ENCODE data around the gene SPEF1. TPM values are rescaled to one million over a fixed set of nuclear protein-coding genes. Genes with fewer than 3 reads are reported as not detected.

The SPEF1 gene
- total and polyA plus RNA-seq, 2 experiments from 2014 or later: 0.63 TPM; not detected in 1

GRCh38 chr20:3755269-3755668 lies 26.0 kb downstream of the SPEF1 start:
- Histone ChIP-seq H3K27ac (no peak overlapping the region), H3K36me3 (replicated peaks; ENCODE audit: insufficient read depth, low read depth) (no peaks in the 10 kb centered on the region)
- 95% methylated on average over 7 of the region's 7 CpGs for WGBS (ENCODE audit: low lambda C conversion rate, missing lambda C conversion rate)

DNA sequence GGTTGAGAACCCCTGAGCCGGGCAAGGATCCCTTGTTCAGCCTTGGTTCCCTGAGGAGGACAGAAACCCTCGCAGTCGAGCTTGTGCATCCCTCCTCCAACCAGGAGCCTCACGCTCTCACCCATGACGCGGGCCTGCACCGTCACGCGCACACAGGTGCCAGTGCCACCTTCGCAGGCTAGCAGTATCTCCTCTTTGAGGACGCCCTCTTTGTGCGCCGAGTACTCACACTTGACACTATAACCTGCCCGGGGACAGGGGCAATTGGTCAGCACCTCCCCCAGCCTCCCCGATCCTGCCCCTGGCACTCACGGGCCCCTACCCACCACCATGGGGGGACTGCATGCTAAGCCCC lies 27.0 kb downstream of the SPEF1 start:
- H3K27ac ChIP-seq: no peak overlapping the region
- no peaks in the 10 kb centered on the region for H3K9me3 ChIP-seq (ENCODE audit: low read depth)
- H4K20me1 ChIP-seq (ENCODE audit: insufficient read depth, poor library complexity, severe bottlenecking): no peaks in the 10 kb centered on the region
- no peak for TF ChIP-seq EZH2phosphoT487 (IDR thresholded peaks at IDR 0.05; ENCODE audit: low read depth, severe bottlenecking, unreplicated experiment)
- TF ChIP-seq EZH2 (IDR thresholded peaks at IDR 0.05; ENCODE audit: borderline replicate concordance): no peak
- no peak for TF ChIP-seq CTCF (IDR thresholded peaks at IDR 0.05; ENCODE audit: poor library complexity)
- no peaks in the 10 kb centered on the region for H3K9me2 ChIP-seq (replicated peaks; ENCODE audit: insufficient read depth)
- no peak overlapping the region for H3K4me2 ChIP-seq
- peaks cover 24% of the 10 kb centered on the region for H3K27me3 ChIP-seq
- H3K79me2 ChIP-seq: no peaks in the 10 kb centered on the region
- H3K36me3 ChIP-seq (replicated peaks; ENCODE audit: insufficient read depth, low read depth): no peaks in the 10 kb centered on the region
- DNase-seq (ENCODE audit: low spot score): no peak
- peaks cover 12% of the 10 kb centered on the region for H3K4me1 ChIP-seq (ENCODE audit: insufficient read depth)
- no peak overlapping the region for H2AFZ ChIP-seq
- no peak overlapping the region for H3K4me3 ChIP-seq
- WGBS (ENCODE audit: low lambda C conversion rate, missing lambda C conversion rate): 95% methylated on average over 16 of the region's 16 CpGs

More at GRCh38 chr20:3755269-3755668, 26.0 kb downstream of the SPEF1 start:
- Histone ChIP-seq H3K79me2 (no peaks in the 10 kb centered on the region), H3K4me3 (no peak overlapping the region), H3K9me2 (replicated peaks; ENCODE audit: insufficient read depth) (no peaks in the 10 kb centered on the region), H4K20me1 (ENCODE audit: insufficient read depth, poor library complexity, severe bottlenecking) (no peaks in the 10 kb centered on the region), H3K9me3 (ENCODE audit: low read depth) (no peaks in the 10 kb centered on the region), H3K27me3 (peaks cover 14% of the 10 kb centered on the region), H3K4me1 (ENCODE audit: insufficient read depth) (peaks cover 4% of the 10 kb centered on the region), H3K4me2 (no peak overlapping the region), H2AFZ (no peak overlapping the region)
- no peak for DNase-seq (ENCODE audit: low spot score)
- TF ChIP-seq EZH2 (IDR thresholded peaks at IDR 0.05; ENCODE audit: borderline replicate concordance) (no peak), EZH2phosphoT487 (IDR thresholded peaks at IDR 0.05; ENCODE audit: low read depth, severe bottlenecking, unreplicated experiment) (no peak), CTCF (IDR thresholded peaks at IDR 0.05; ENCODE audit: poor library complexity) (no peak)

DNA sequence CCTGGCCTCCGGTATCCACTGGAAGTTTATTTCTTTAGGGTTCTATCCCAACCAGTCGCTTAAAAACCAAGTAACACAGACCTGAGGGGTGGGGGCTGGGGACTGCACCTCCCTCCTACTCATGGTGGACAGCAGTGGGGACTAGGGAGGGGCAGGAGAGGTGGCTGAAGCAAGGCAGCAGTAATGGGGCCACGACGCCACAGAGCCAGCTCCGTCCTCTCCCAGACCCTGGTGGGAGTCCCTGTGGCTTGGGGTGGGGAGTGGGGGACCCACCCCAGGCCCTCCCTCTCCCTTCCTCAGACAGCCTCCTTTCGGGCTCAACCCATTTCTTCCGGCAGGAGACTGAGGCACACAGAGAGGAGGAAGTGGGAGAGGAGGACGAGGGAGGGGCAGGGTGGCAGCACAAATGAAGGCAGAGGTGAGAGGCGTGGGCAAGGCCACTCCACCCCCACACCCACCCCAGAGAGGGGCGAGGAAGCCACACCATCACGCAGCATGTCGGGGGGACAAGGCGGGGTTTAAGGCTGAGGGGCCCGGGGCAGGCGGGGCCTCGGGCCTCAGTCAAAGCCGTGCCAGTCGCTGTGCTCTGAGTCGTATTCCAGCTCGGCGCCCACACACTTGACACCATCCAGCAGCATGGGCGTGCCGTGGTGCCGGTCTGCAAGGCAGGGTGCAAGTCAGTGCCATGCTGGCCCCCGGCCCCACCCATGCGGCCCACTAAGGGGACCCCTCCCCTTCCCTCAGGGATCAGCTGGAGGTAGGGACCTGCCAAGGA lies 27.6 kb downstream of the SPEF1 start:
- WGBS (ENCODE audit: low lambda C conversion rate, missing lambda C conversion rate): 92% methylated on average over 8 of the region's 26 CpGs
- peaks cover 30% of the 10 kb centered on the region for H3K27me3 ChIP-seq
- H3K4me2 ChIP-seq: no peak overlapping the region
- no peaks in the 10 kb centered on the region for H4K20me1 ChIP-seq (ENCODE audit: insufficient read depth, poor library complexity, severe bottlenecking)
- H3K79me2 ChIP-seq: no peaks in the 10 kb centered on the region
- H3K36me3 ChIP-seq (replicated peaks; ENCODE audit: insufficient read depth, low read depth): no peaks in the 10 kb centered on the region
- H3K27ac ChIP-seq: no peak overlapping the region
- TF ChIP-seq EZH2 (IDR thresholded peaks at IDR 0.05; ENCODE audit: borderline replicate concordance) (no peak), EZH2phosphoT487 (IDR thresholded peaks at IDR 0.05; ENCODE audit: low read depth, severe bottlenecking, unreplicated experiment) (no peak), CTCF (IDR thresholded peaks at IDR 0.05; ENCODE audit: poor library complexity) (no peak)
- no peaks in the 10 kb centered on the region for H3K9me3 ChIP-seq (ENCODE audit: low read depth)
- no peaks in the 10 kb centered on the region for H3K9me2 ChIP-seq (replicated peaks; ENCODE audit: insufficient read depth)
- H3K4me1 ChIP-seq (ENCODE audit: insufficient read depth): peaks cover 12% of the 10 kb centered on the region
- DNase-seq (ENCODE audit: low spot score): no peak
- H3K4me3 ChIP-seq: no peak overlapping the region
- H2AFZ ChIP-seq: no peak overlapping the region
